Retinal pigment epithelial cell (primary cell): ENCODE measurements around the gene HEATR5A.
"Not testable (repeated sequence)": the region's sequence is repeated elsewhere in the genome, so short reads cannot be mapped to it uniquely, and the experiment has no call there.

Experiments used
- DNase-seq: peaks from one replicate; pipeline ENCODE4 v3.0.0-alpha.2; 2010; ENCODE audit warnings: low read depth
- H3K4me3 ChIP-seq: 2 replicates; pipeline ENCODE4 v1.5.1; 2011; ENCODE audit warnings: mild to moderate bottlenecking, low read length, control low read depth, moderate library complexity
- TF ChIP-seq, protein P1 (sequence below): conservative IDR thresholded peaks from 2 replicates; pipeline ENCODE4 v1.5.1; 2011; ENCODE audit warnings: low read depth, low read length, control low read depth, inconsistent platforms

HEATR5A gene

DNA sequence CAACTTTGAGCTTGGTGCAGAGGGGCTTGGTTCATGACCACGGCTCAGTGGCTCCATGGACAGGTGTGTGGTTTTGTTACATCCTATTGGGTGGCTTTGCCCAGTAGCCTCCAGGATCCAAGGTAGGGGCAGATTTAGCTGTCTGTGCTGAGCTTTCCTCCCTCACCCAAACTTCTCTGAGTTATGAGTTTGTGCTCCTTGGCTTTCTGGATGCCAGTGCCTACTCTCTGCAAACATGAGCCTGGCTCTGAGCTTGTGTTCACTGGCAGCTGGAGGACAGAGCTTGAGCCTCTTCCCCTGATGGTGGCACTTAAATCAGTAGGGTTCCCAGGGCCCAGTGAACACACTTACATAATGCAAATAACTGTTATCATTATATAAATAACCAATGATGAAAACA lies 167.5 kb downstream of the HEATR5A start:
- TF ChIP-seq, protein P1, sequence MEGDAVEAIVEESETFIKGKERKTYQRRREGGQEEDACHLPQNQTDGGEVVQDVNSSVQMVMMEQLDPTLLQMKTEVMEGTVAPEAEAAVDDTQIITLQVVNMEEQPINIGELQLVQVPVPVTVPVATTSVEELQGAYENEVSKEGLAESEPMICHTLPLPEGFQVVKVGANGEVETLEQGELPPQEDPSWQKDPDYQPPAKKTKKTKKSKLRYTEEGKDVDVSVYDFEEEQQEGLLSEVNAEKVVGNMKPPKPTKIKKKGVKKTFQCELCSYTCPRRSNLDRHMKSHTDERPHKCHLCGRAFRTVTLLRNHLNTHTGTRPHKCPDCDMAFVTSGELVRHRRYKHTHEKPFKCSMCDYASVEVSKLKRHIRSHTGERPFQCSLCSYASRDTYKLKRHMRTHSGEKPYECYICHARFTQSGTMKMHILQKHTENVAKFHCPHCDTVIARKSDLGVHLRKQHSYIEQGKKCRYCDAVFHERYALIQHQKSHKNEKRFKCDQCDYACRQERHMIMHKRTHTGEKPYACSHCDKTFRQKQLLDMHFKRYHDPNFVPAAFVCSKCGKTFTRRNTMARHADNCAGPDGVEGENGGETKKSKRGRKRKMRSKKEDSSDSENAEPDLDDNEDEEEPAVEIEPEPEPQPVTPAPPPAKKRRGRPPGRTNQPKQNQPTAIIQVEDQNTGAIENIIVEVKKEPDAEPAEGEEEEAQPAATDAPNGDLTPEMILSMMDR, result no peak
- H3K4me3 ChIP-seq, result no peak overlapping the region
- no peak for DNase-seq

DNA sequence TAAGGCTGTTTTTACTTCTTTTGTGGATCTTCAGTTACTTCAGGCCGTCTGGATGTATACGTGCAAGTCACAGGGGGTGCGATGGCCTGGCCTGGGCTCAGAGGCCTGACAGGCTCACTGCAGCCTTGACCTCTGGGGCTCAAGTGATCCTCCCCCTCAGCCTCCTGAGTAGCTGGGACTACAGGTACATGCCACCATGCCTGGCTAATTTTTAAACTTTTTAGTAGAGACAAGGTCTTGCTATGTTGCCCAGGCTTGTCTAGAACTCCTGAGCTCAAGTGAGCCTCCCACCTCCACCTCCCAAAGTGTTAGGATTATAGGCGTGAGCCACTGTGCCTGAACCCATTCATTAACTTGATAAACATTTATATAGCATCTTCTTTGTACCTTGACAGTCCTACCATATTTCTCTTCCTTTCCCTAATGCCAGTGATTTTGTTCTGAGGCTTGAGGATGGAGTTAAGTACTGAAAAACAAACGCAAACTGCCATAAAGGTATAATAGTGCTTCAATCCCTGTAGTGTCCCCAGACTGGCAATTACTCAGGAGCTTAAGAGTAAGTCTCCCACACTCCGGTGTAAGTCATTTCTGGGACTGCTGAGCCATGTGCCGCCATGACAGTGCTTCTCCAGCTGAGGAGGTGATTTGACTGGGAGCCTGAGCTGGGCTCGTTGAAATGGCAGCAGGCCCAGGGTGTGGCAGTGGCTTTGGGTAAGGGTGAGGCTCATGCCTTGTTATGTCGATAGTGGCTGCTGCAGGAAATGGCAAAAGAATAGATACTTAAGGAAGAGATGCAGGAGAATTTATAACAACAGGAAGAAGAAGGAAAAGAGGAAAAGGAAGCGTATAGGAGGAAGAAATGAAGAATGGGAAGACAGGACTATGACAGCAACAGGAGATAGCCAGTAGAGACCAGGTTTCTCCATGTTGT lies 169.1 kb downstream of the HEATR5A start:
- DNase-seq, result no peak
- TF ChIP-seq, protein P1, result no peak
- no peak overlapping the region for H3K4me3 ChIP-seq

DNA sequence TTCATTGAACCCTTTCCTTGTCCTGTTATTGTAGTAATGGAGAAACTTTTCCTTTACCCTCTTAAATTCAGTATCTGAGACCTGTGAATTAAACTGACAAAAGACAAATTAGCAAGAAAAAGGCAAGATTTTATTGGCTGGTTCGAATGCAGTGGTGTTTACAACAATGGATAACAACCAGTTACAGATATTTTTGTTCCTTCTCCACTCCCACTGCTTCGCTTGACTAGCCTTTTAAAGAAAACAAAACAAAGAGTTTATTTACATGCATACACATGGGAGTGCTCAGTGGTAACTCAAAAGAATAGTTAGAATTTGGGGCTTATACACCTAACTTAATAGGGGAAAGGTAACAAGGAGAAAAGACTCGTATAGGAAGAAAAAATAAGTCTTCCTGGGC lies 175.7 kb downstream of the HEATR5A start:
- H3K4me3 ChIP-seq, result no peak overlapping the region
- DNase-seq, result no peak
- TF ChIP-seq, protein P1, result no peak

DNA sequence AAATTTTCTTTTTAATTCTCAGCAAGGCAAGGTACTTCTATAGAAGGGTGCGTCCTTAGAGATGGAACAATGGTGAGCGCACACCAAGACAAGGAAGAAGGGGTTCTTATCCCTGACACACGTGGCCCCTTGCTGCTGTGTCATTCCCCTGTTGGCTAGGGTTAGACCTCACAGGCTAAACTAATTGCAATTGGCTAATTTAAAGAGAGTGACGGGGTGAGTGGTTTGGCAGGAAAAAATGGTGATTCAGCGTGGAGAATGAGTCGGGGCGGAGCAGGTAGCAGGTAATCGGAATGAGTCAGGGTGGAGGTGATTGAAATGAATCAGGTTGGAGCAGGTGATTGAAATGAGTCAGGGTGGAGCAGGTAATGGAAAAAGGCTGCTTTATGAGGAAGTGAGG lies 176.5 kb downstream of the HEATR5A start:
- TF ChIP-seq, protein P1, result no peak
- DNase-seq, result no peak
- no peak overlapping the region for H3K4me3 ChIP-seq

DNA sequence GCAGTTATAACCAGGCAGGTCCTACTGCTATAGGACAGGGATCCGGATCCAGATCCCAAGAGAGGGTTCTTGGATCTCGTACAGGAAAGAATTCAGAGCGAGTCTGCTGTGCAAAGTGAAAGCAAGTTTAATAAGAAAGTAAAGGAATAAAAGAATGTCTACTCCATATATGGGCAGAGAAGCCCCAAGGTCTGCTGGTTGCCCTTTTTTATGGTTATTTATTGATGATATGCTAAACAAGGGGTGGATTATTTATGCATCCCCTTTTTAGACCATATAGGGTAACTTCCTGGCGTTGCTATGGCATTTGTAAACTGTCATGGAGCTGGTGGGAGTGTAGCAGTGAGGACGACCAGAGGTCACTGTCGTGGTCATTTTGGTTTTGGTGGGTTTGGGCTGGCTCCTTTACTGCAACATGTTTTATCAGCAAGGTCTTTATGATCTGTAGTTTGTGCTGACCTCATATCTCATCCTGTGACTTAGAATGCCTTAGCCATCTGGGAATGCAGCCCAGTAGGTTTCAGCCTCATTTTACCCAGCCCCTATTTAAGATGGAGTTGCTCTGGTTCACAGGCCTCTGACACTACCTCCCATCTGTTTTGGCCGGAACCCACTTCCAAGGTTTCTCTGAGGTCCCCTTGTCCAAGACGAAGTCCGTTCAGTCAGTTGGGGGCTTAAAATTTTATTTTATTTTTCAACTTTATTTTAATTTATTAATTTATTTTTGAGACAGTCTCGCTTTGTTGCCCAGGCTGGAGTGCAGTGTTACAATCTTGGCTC lies 178.0 kb downstream of the HEATR5A start:
- not testable (repeated sequence) for H3K4me3 ChIP-seq, DNase-seq
